Kidney (tissue), 14 donors: ENCODE measurements around the gene SPINT1. TPM values are rescaled to one million over a fixed set of nuclear protein-coding genes. Genes with fewer than 3 reads are reported as not detected.

Experiments used
- DNase-seq, 5 donors: peaks; one replicate each; pipeline ENCODE4 v3.0.0-alpha.2; 2013 to 2020
- FAIRE-seq: peaks from 2 replicates; lab custom pipeline; 2012; peaks lifted over from hg19 to GRCh38; lab: Jason Lieb, UNC
- H3K27ac ChIP-seq, 2 donors: one replicate each; pipeline ENCODE4 v1.7.0; 2013; ENCODE audit warnings: low read depth in 2 of 2, low read length in 2 of 2, inconsistent platforms in 1 of 2
- H3K27me3 ChIP-seq: one replicate; pipeline ENCODE4 v1.7.1; 2013; ENCODE audit warnings: low read length, inconsistent platforms; ENCODE audit not compliant: control insufficient read depth, insufficient read depth
- H3K36me3 ChIP-seq, 3 donors: one replicate each; pipeline versions ENCODE4 v1.7.0 to v1.7.1; 2013; ENCODE audit warnings: low read length in 3 of 3, control low read depth in 1 of 3, inconsistent platforms in 1 of 3; ENCODE audit not compliant: insufficient read depth in 3 of 3, control insufficient read depth in 2 of 3
- H3K4me1 ChIP-seq, 3 donors: one replicate each; pipeline versions ENCODE4 v1.7.0 to v1.7.1; 2013; ENCODE audit warnings: low read length in 3 of 3, inconsistent platforms in 1 of 3, low read depth in 1 of 3; ENCODE audit not compliant: control insufficient read depth in 2 of 3, insufficient read depth in 2 of 3
- H3K4me3 ChIP-seq, 3 donors: one replicate each; pipeline versions ENCODE4 v1.7.0 to v1.8.1; 2013; ENCODE audit warnings: low read length in 3 of 3, control low read depth in 1 of 3, inconsistent platforms in 1 of 3
- H3K9ac ChIP-seq, 3 donors: one replicate each; pipeline versions ENCODE4 v1.7.0 to v1.7.1; 2013; ENCODE audit warnings: low read length in 3 of 3, control low read depth in 1 of 3, inconsistent platforms in 1 of 3
- H3K9me3 ChIP-seq, 3 donors: one replicate each; pipeline versions ENCODE4 v1.7.0 to v1.7.1; 2013; ENCODE audit warnings: low read length in 3 of 3, control low read depth in 1 of 3, inconsistent platforms in 1 of 3; ENCODE audit not compliant: control insufficient read depth in 2 of 3, insufficient read depth in 1 of 3
- CTCF ChIP-seq: IDR thresholded peaks from 3 replicates; pipeline ENCODE4 v1.5.1; 2012; ENCODE audit warnings: mild to moderate bottlenecking, moderate library complexity, borderline replicate concordance; ENCODE audit not compliant: insufficient read depth; ENCODE audit errors: extremely low read depth
- intact Hi-C: fragments of 100-400 bp; cut with DNase I; formaldehyde crosslinking; loops from one replicate; pipeline ENCODE4 v1.11.1; 2022
- polyA plus RNA-seq: library from polyadenylated mRNA; stranded (reverse); fragments of 350-450 nt; fragmentation: Illumina TruSeq; extraction: RNeasy Lipid Tissue Mini Kit (QIAGEN cat#74804); gene quantifications from one replicate; pipeline ENCODE4 v1.2.3, GENCODE V29; 2014; ENCODE audit warnings: low read depth, low replicate concordance; ENCODE audit not compliant: insufficient read depth
- total RNA-seq: library from RNA; stranded (reverse); fragmentation: NEBNext Ultra II Directional; extraction: Animal tissue kit (Norgen Biotek cat#: 25700); gene quantifications from one replicate; pipeline ENCODE4 v1.2.1, GENCODE V29; 2021
- donor health status: control.
- donor health status: control.
- donor health status: control.
- donor health status: control.
- donor health status: control.
- donor health status: DM: yes; HTN: yes; CAD: no.
- donor health status: Normal renal cell carcinoma (clear cell type).

The SPINT1 gene
- total and polyA plus RNA-seq, 2 donors from 2014 or later, result 112 to 114 TPM

GRCh38 chr15:40829115-40829514 is 14.7 kb upstream of the SPINT1 start:
- Histone ChIP-seq H3K9ac (no peak overlapping the region), H3K27ac (no peak overlapping the region), H3K4me3 (no peak overlapping the region), H3K4me1 (peaks cover 0 to 4% (median 0%) of the 10 kb centered on the region in 3 donors), H3K36me3 (no peaks in the 10 kb centered on the region), H3K27me3 (no peaks in the 10 kb centered on the region), H3K9me3 (no peaks in the 10 kb centered on the region)
- FAIRE-seq, result no peak
- TF ChIP-seq CTCF, result no peak
- intact Hi-C loops, result no loop called here
- peak in 1 of 5 donors; percentile 33 for DNase-seq

DNA sequence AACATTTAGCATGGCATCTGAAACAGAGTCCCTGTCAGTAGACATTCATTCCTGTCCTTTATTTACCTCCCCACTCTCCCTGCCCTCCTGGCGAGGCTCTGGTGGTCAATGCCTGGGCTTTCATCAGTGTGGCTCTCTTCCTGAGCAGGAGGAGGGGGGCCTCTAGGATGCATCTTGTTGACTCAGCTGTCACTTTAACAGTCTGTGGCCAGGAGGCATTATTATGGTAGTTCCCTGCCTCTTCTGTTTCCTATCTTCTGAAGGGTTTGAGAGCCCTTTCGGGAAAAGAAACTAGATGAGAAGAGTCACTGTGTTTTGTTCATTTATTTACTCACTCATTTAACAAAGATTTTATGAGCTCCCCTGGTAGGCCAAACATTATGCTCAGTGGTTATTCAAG is 13.0 kb upstream of the SPINT1 start:
- no peaks in the 10 kb centered on the region for H3K9me3 ChIP-seq
- no peak overlapping the region for H3K9ac ChIP-seq
- no peaks in the 10 kb centered on the region for H3K27me3 ChIP-seq
- no peak overlapping the region for H3K4me3 ChIP-seq
- peaks cover 0 to under 1% (median 0%) of the 10 kb centered on the region in 3 donors for H3K4me1 ChIP-seq
- no peak overlapping the region for H3K27ac ChIP-seq
- intact Hi-C loops, result no loop called here
- no peaks in the 10 kb centered on the region for H3K36me3 ChIP-seq
- no peak for TF ChIP-seq CTCF
- FAIRE-seq (no peak), DNase-seq (no peak)

DNA sequence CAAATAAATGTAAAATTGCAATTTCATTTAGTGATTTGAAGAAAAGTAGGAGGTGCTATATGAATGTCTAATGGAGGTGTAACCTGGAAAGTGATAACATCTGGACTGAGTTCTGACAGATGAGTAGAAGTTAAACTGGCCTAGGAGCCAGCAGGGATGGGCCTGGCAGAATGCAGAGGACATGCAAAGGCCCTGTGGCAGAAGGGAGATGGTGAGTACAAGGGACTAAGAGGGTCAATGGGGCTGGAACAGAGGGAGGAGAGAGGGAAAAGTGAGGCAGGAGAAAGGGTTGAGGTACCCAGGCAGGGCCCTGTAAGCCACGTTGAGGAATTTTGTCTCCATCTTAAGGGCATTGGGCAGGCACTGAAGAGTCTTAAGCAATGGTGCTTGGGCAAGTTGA is 12.0 kb upstream of the SPINT1 start:
- no peaks in the 10 kb centered on the region for H3K9me3 ChIP-seq
- TF ChIP-seq CTCF, result no peak

DNA sequence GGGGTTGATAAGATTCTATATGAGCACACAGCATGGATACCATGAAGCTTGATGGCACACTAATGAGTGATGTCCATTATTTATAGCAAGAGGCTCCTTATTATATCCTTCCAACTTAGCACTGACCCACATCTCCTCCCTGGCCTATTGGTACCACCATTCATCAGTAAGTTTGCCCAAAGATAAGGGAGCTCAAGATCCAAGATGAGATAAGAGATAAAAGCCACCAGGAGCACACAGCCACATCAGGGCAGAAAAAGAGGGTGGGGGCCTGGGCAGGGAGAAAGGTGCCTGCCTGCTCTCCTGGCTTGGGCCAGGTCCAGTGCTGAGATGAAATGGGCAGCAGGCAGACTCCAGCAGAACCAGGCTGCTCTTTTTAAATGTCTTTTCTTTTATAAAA is 10.9 kb upstream of the SPINT1 start:
- H3K36me3 ChIP-seq, result no peaks in the 10 kb centered on the region
- H3K27ac ChIP-seq, result no peak overlapping the region
- DNase-seq, result peak in 1 of 5 donors; percentile 26
- no peaks in the 10 kb centered on the region for H3K9me3 ChIP-seq
- no peak for FAIRE-seq
- no peak for TF ChIP-seq CTCF
- H3K27me3 ChIP-seq, result no peaks in the 10 kb centered on the region
- intact Hi-C loops, result no loop called here
- no peaks in the 10 kb centered on the region for H3K4me1 ChIP-seq
- H3K4me3 ChIP-seq, result no peak overlapping the region
- no peak overlapping the region for H3K9ac ChIP-seq

More for the DNA sequence above, 12.0 kb upstream of the SPINT1 start:
- FAIRE-seq, result no peak
- H3K27ac ChIP-seq, result no peak overlapping the region
- H3K9ac ChIP-seq, result no peak overlapping the region
- H3K27me3 ChIP-seq, result no peaks in the 10 kb centered on the region
- H3K4me1 ChIP-seq, result no peaks in the 10 kb centered on the region
- intact Hi-C loops, result no loop called here
- peak in 1 of 5 donors; percentile 8 for DNase-seq
- no peaks in the 10 kb centered on the region for H3K36me3 ChIP-seq
- H3K4me3 ChIP-seq, result no peak overlapping the region
